RWPE2 (cell line): ENCODE measurements around the gene TIGAR.

Experiments used
- ATAC-seq: fragments of 200-7000 bp; cut with Tn5 transposase; 3 replicates; pipeline ENCODE4 v1.9.1; 2021; ENCODE audit warnings: low read depth
- DNase-seq: peaks from one replicate; pipeline ENCODE4 v3.0.0-alpha.2; 2020; ENCODE audit warnings: low spot score
- H3K27ac ChIP-seq: fragments of 450-650 bp; 2 replicates; pipeline ENCODE4 v1.5.1; 2017; ENCODE audit warnings: mild to moderate bottlenecking; ENCODE audit not compliant: poor library complexity, severe bottlenecking
- H3K27me3 ChIP-seq: fragments of 250-450 bp; sonication (Bioruptor Pico); 2 replicates; pipeline ENCODE4 v1.5.1; 2021; ENCODE audit warnings: mild to moderate bottlenecking, moderate library complexity; ENCODE audit not compliant: insufficient read depth, poor library complexity, severe bottlenecking
- H3K36me3 ChIP-seq: fragments of 250-450 bp; sonication (Bioruptor Pico); 2 replicates; pipeline ENCODE4 v1.5.1; 2020; ENCODE audit warnings: low read depth, mild to moderate bottlenecking, moderate library complexity
- H3K4me1 ChIP-seq: fragments of 250-450 bp; sonication (Bioruptor Pico); 2 replicates; pipeline ENCODE4 v1.5.1; 2021; ENCODE audit warnings: mild to moderate bottlenecking, moderate library complexity; ENCODE audit not compliant: insufficient read depth, poor library complexity, severe bottlenecking
- H3K4me3 ChIP-seq: fragments of 250-450 bp; sonication (Bioruptor Pico); 2 replicates; pipeline ENCODE4 v1.5.1; 2021; ENCODE audit warnings: mild to moderate bottlenecking, moderate library complexity; ENCODE audit not compliant: severe bottlenecking
- H3K9me3 ChIP-seq: fragments of 250-450 bp; sonication (Bioruptor Pico); 2 replicates; pipeline ENCODE4 v1.5.1; 2021; ENCODE audit warnings: mild to moderate bottlenecking, moderate library complexity; ENCODE audit not compliant: severe bottlenecking
- TF ChIP-seq, protein P1 (sequence below): fragments of 450-650 bp; IDR thresholded peaks from one replicate; pipeline ENCODE4 v1.5.1; 2017; ENCODE audit warnings: mild to moderate bottlenecking, moderate library complexity; ENCODE audit not compliant: poor library complexity, severe bottlenecking

TIGAR gene

GRCh38 chr12:4320853-4321701 lies at the start of gene TIGAR:
TSS of gene TIGAR (plus strand) at chr12:4321213. CDS start at chr12:4321272, 59 bp downstream.
- Histone ChIP-seq H3K4me3 (peak within 1 kb of the TSS; percentile 68), H3K36me3 (peaks cover 22% of the 10 kb centered on the region), H3K9me3 (no peaks in the 10 kb centered on the region), H3K27ac (peak within 1 kb of the TSS; percentile 56), H3K4me1 (peaks cover 21% of the 10 kb centered on the region), H3K27me3 (no peaks in the 10 kb centered on the region)
- TF ChIP-seq, protein P1, sequence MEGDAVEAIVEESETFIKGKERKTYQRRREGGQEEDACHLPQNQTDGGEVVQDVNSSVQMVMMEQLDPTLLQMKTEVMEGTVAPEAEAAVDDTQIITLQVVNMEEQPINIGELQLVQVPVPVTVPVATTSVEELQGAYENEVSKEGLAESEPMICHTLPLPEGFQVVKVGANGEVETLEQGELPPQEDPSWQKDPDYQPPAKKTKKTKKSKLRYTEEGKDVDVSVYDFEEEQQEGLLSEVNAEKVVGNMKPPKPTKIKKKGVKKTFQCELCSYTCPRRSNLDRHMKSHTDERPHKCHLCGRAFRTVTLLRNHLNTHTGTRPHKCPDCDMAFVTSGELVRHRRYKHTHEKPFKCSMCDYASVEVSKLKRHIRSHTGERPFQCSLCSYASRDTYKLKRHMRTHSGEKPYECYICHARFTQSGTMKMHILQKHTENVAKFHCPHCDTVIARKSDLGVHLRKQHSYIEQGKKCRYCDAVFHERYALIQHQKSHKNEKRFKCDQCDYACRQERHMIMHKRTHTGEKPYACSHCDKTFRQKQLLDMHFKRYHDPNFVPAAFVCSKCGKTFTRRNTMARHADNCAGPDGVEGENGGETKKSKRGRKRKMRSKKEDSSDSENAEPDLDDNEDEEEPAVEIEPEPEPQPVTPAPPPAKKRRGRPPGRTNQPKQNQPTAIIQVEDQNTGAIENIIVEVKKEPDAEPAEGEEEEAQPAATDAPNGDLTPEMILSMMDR, result no peak
- peak; percentile 95 for DNase-seq
- ATAC-seq, result peak; percentile 96

GRCh38 chr12:4271717-4272423 lies 49.1 kb upstream of the TIGAR start:
- peaks cover 39% of the 10 kb centered on the region for H3K4me1 ChIP-seq
- TF ChIP-seq, protein P1, result no peak
- H3K27ac ChIP-seq, result peak overlapping the region; percentile 89
- ATAC-seq (peak; percentile 54), DNase-seq (peak; percentile 98)
- H3K4me3 ChIP-seq, result peak overlapping the region; percentile 81
- no peaks in the 10 kb centered on the region for H3K9me3 ChIP-seq
- H3K27me3 ChIP-seq, result no peaks in the 10 kb centered on the region
- H3K36me3 ChIP-seq, result peaks cover 30% of the 10 kb centered on the region

- no peaks in the 10 kb centered on the region for H3K27me3 ChIP-seq
- H3K9me3 ChIP-seq, result no peaks in the 10 kb centered on the region
- peaks cover 38% of the 10 kb centered on the region for H3K4me1 ChIP-seq
- H3K27ac ChIP-seq, result peak overlapping the region; percentile 89
- H3K4me3 ChIP-seq, result peak overlapping the region; percentile 81
- H3K36me3 ChIP-seq, result peaks cover 38% of the 10 kb centered on the region
- TF ChIP-seq, protein P1, result no peak
- ATAC-seq (peak; percentile 4), DNase-seq (no peak)
Observed at GRCh38 chr12:4272424-4273272, 48.4 kb upstream of the TIGAR start.

GRCh38 chr12:4273273-4273651 lies 47.8 kb upstream of the TIGAR start:
- H3K27me3 ChIP-seq, result no peaks in the 10 kb centered on the region
- peak overlapping the region; percentile 89 for H3K27ac ChIP-seq
- no peak for DNase-seq
- H3K9me3 ChIP-seq, result no peaks in the 10 kb centered on the region
- H3K4me1 ChIP-seq, result peaks cover 40% of the 10 kb centered on the region
- peak overlapping the region; percentile 81 for H3K4me3 ChIP-seq
- no peak; the same call in 2 of the 3 replicates for ATAC-seq
- H3K36me3 ChIP-seq, result peaks cover 44% of the 10 kb centered on the region
- TF ChIP-seq, protein P1, result no peak
